HG03442 (cell line): Measurements from ENCODE around the gene CNTN4.

Source experiments
- ATAC-seq: cut with Tn5 transposase; IDR thresholded peaks from one replicate; pipeline ENCODE4 v1.9.1; 2021; ENCODE audit warnings: mild to moderate bottlenecking, moderate library complexity; ENCODE audit not compliant: unreplicated experiment

CNTN4 gene

DNA sequence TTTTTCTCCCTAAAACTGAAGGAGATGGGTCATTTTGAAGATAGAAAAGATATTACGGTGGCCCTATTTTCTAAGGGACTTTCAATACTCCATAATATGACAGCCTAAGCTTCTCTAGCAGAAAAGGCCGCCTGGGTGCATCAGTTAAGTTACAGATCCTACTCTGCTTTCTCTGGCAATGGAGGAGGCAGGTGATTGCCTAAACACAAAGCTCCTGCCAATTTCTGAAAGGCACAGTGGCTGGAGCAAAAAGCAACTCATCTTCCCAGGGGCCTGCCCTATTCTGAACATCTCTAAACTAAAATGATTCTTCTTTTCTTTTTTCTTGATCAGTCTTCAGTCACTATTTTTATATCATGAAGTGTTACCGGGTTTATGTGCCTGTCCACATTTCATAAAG is 276.7 kb downstream of the CNTN4 start:
- no peak for ATAC-seq

DNA sequence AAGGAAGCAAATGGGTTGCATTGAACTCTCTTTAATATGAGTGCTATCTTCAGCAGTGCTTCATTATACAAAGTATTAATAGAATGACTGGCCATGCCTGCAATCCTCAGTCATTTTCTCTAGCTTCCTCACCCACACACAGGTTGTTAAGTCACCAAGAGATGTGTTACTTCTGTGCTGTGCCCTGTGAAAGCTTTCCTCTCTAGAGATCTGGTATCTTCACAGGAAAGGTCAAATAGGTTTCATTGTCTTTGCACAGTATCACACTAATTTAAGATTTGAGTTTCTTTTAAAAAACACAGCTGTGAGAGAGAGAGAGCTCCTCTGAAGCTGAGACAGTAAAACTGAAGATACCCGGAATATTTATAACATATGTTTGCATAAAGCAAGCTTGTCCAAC is 278.6 kb downstream of the CNTN4 start:
- ATAC-seq, result no peak

DNA sequence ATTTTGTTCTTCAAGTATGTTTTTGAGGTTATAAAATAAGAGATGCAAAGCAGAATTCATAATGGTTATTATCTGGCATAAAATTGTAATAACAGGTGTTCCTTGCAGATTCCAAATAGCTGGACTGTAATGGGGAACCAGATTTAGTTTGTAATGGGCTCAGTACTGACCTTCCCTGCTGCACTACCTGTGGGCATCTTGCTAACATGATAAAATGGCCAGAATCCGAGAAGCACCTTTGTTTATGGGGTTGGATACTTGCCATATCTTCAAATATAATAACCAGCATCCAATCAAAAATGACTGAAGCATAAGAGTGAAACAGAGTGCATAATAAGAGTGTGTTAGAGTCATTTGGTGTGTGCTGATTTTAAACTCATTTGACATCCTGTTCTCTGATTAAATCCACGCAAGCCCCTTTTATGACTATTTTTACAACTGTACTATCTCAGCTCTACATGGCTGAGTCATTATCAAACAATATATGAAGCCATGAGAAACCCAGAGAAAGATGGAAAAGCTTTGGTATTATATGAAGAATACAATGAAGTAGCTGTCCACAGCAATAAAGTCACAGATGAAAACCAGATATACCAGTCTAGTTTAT is 292.4 kb downstream of the CNTN4 start:
- no peak for ATAC-seq

DNA sequence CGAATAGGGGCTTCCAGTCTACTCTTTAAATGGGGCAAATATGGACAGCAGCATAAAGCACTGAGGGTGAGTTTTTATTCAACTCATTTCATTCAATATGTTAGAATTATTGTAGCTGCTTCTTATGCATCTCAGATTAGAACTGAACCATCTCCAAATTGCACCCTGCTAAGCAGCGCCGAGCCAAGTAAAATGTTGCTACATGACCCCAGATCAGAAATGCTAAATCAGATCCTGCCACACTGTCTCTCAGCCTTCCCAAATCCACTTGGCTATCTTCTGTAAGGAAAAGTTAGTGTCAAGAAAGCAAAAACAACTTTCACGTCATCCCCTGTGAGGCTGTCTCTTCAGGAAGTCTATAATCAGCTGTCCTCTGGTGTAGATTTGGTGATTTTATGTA is 293.2 kb downstream of the CNTN4 start:
- no peak for ATAC-seq

DNA sequence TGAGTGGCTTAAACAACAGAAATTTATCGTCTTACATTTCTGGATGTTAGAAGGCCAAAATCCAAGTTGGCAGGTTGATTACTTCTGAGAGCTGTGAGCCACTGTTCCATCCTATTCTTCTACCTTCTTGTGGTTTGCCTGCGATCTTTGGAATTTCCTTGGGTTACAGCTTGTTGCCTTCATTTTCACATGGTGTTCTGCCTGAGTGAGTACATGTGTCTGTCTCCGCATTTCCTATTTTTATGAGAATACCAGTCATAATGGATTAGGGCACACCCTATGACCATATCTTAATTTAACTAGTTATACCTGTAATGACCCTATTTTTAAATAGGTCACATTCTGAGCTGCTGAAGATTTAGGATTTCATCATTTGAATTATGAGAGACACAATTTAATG is 294.3 kb downstream of the CNTN4 start:
- no peak for ATAC-seq

DNA sequence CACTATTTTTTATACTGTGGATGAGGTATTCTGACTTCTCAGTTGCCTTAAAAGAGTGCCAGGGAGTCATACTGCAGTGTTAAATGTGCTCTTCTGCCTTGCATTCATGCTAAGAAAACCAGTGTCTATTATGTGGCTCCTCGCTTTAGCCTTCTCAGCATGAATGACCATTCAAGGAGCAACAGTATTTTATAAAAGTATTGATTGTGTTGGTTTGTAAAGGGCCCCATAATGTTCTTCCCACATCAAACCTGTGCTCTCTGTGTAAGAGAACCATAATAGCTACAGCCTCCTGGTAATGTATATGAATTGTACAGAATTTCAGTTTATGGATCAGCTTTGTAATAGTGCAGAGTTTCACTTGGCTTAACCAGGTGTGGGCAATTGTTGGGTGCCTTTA is 316.4 kb downstream of the CNTN4 start:
- ATAC-seq, result no peak

DNA sequence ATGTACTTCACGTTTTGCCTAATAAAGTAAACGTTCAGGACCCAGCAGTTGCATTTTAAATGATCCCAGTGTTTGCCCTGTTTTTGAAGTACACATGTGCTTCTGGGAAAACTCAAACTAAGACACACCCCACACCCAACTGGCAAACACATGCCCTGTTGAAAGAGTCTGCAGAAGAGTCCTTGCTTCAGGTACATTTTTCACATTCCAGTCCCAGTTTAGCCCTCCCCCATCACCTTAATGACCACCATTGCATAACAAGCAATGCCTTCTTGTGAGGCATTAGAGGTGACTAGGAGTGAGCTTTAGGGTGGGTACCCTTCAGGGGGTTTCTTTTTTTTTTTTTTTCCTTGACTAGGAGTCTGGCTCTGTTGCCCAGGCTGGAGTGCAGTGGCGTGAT is 322.3 kb downstream of the CNTN4 start:
- ATAC-seq, result no peak

DNA sequence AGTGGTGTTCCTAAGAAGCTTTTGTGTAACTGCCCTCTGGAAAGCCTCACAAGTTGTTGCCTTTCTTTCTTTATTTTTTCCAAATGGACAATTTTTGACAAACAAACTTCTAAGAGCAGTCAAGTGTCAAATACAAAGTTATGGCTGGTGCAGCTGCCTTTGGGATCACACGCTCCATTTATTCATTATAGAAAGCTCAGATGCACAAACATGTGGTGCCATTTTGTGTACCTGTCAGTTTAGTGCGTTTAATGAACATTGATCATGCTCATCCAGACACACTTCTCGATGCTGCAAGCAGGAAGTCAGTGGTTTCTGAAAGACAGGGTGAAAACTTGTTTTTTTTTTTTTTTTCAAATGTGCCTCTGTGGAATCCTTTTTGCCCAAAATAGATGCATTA is 324.5 kb downstream of the CNTN4 start:
- ATAC-seq, result no peak

DNA sequence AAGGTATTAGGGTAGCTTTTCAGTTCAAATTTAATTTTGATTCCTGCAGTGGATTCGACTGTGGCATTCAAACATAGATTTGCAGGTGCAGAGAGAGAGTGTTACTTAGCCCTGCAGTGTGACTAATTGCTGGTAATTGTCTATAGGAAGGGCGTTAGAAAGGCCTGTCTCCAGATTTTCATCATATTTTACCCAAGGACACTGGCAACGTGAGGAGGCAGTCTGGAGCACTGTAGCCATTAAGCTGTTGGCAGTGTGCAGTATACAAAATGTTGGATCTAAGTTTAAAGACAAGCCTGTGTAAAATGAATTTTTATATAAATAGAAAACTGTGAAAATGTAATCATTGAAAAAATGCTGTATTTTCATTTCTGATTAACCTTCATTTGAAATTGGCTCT is 342.9 kb downstream of the CNTN4 start:
- no peak for ATAC-seq

DNA sequence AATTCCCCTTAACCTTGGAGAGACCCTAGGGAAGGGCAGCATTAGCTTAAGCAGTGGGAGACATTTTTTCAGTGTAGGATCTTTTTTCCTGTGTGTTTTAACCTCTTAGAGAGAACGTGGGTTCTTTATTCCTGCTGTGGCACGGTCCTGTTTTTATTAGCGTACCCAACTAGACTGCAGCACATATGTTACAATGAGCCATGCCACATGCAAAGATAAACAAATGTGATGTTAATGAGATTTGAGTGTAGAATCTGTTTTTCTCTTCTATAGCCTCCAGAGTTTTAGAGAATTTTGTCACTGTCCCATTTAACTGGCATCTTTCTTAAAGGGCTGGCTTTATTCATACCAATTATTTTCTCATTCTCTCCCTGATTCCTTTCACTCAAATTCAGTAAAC is 347.5 kb downstream of the CNTN4 start:
- no peak for ATAC-seq

DNA sequence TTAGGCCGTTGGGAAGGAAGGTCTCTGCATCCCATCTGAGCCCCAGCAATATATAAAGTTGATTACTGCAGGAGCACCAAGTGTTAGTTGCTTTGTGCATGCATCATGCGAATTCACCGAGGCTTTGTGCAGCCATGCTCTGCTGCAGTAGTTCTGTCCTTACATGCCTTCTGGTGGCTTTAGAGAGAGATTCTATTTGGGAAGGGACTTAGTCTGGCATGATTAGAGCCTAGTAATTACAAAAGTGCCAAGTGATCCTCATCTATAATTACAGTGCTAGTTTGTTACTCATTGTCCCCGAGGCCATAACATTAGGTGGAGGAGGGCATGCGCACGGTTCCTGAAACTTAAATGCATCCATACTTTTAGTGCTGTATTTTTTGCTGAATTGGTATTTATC is 353.6 kb downstream of the CNTN4 start:
- no peak for ATAC-seq

DNA sequence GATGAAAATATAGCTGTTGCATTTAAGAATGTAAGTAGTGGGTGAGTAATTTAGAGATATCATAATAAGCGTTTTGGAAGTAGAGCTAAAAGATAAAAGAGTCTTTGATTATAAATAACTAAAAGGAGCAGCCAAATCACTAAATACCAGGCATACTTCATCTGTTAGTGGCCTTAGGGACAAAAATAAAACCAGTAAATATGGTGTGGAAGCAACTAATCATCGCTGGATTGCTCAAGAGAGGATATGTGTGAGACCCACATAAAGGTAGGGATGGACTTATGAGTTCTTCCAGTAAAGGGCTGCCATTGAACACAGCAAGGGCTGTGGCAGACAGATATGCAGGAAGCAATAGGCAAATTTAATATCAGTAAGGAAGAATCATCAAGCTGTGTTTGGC is 356.2 kb downstream of the CNTN4 start:
- ATAC-seq, result no peak

DNA sequence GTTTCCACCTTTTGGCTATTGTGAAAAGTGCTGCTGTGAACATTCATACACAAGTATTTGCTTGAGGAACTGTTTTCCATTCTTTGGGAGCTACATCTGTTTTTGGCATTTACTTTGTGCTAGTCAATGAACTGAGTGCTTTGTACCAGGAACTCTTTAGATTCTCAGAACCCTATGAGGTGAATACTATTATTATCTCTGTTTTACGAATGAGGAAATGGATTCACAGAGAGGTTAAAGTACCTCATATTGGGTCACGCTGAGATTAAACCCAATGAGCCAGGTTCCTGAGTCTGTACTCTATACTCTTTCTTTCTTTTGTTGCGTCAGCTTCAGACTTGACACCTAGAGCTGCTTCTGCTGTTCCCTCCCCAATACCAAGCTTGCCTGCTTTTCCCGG is 358.1 kb downstream of the CNTN4 start:
- no peak for ATAC-seq

DNA sequence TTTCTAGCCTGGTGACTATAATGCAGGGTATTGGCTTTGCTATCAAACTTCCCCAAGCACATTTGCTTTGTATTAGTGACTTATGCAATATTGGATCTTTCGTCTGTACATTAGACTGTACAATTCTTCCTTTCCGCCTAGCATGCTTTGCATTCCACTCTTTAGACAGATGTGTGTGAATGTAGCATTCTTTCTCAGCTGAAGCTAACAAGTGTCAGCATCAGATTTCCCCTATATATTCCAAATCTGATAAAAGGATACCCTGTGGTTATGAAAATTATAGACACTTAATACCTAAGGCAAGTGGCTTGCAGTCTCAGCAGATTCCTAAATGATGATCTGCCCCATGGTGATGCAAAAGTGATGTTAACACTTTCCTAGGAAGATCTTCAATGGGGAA is 360.1 kb downstream of the CNTN4 start:
- ATAC-seq, result no peak

DNA sequence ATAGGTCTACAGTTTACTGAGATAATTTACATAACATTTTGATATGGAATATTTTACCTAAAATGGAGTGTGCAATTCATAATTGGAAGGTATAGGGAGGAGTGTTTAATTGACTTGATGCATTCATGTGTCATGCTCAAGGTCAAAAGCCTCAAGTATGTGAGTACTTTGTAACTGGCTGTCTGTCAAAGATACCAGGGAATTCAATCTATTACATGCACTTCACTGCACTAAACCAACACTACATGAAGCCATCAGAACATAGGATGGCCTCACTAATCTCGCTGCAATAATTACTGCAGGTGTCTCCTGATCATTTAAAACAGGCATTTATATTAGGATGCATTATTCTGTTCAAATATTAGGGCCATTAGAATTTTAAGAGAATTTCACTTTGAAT is 367.2 kb downstream of the CNTN4 start:
- no peak for ATAC-seq

DNA sequence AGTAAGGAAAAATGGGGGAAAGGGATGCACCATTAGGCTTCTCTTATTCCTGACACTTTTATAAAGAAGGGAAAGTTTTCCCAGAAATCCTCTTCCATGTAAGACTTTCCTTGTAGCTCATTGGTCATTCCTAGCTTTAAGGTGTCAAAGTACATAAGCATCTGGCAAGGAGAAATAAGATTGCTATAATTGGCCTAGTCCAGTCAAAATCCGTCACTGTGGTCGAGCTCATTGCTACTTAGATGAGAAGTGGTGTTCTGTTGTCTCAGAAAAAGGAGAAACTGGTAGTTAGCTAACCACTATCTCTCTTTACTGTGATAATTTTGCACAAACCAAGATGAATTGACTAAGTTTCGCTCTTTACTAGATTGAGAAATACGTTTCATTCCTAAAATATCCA is 370.1 kb downstream of the CNTN4 start:
- no peak for ATAC-seq

DNA sequence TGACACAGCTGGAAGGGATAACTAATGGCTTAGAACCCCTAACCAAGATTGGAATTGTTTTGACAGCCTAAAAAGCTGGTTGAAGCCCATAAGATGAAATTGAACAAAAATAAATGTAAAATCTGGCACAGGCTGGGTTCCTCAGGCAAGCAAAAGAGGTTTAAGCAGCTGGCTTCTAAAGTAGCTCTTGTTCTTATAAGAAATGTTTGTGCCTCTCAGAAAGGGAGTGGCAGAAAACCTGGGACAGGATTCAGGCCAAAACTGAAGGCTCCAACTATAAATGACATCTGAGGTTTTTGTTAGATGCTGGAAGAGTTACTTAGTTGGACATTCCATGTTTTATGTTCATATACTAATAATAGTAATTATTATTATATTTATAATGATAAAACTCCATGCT is 378.3 kb downstream of the CNTN4 start:
- no peak for ATAC-seq

DNA sequence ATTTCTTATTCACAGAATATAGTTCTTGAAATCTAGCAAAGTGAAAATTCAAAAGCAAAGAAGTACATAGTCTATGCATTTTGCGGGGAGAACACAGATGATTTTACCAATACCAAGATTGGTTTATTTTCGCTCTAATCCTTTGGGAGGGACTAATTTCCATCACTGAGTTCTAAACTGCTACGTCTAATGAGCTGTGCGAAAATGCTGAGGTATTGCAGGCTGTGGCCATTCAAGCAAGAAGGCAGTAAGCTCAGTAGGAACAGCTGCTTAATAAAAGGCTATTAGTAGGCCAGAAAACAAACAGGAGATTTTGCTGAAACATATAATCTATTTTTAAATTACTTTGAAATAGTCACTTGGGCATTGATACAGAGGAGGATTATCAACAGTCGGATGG is 379.0 kb downstream of the CNTN4 start:
- ATAC-seq, result no peak

DNA sequence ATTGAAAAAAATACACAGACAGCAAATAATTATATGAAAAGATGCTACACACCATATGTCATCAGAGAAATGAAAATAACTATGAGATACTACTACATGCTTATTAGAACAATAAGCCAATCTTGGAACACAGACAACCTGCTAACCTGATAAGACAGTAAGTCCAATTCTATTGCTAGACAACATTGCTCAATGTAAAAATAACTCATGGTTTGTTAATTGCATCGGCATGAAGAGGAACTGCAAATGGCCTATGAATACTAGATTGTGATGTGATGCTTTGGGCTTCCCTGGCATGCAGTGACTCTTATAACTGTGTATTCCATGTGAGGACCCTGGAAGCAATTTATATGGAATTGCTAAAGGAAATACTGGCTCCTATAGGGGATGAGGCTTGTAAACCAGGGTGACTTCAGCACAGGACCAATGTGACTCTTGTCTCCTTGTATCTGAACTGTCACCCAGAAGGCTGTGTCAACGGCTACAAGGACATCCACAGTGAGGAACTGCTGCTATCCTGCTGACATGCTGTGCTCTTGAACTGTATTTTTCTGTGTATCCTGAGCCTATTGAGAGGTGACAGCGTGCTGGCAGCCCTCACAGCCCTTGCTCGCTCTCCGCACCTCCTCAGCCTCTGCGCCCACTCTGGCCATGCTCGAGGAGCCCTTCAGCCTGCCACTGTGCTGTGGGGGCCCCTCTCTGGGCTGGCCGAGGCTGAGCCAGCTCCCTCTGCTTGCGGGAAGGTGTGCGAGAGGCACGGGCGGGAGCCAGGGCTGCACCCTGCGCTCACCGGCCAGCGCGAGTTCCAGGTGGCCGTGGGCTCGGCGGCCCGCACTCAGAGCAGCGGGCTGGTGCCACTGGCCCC is 385.7 kb downstream of the CNTN4 start:
- no peak for ATAC-seq

DNA sequence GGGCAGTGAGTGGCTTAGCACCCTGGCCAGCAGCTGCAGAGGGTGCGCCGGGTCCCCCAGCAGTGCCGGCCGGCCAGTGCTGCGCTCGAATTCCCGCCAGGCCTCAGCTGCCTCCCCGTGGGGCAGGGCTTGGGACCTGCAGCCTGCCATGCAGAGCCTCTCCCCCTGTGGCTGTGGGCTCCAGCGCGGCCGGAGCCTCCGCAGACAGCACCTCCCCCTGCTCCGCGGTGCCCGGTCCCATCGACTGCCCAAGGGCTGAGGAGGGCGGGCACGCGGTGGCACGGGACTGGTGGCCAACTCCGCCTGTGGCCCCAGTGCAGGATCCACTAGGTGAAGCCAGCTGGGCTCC is 386.3 kb downstream of the CNTN4 start:
- ATAC-seq, result no peak

DNA sequence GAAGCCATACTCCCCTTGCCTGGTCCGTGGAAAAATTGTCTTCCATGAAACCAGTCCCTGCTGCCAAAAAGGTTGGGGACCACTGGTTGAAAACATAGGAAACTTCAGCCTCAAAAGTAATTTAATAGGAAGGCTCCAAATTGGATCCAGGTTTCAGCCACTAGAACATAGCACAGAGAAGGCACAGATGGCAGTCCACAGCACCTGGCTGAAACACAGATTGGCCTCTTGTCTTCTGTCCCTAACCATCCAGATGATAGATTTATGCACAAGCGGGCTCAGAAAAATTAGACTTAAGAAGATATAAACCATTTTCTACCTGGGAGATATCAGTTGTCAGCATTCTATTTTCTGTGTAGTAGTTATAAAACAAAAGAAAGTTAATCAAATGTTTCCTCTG is 397.1 kb downstream of the CNTN4 start:
- ATAC-seq, result no peak

DNA sequence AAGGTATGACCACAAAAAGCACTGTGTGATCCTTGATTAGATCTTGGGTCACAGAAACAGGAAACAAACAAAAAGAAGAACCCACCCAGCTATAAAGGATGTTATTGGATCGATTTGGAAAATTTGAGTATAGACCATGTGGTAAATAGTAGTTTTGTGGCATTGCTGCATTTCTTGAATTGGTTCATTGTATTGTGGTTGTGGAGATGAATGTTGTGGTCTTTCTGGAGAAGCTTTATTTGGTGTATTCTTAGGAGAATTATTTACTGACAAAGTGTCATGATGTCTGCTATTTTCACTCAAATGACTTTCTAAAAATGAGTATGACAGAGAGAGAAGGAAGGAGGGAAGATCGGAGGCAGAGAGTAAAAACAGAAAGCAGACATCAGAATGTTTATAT is 406.2 kb downstream of the CNTN4 start:
- ATAC-seq, result no peak

DNA sequence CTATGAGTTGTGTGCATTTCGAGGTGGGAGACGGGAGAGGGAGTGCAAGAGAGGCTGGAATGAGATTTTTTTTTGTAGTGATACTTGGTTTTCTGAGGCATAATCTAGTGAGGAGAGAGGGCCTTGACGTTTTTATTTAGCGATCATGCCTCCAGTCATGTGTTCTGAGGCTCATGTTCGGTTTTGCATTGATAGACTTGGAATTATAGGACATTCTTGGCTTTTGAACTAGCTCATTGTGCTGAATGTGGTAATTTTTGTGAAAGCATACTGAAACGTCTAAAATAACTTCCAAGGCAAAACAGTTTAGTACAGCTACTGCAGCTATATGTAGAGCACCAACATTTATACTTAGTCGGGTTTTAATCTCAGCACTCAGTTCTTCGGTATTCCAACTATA is 408.1 kb downstream of the CNTN4 start:
- ATAC-seq, result no peak
